Hepatocyte (in vitro differentiated cells): ENCODE results near the gene BUB1B. TPM values are rescaled to one million over a fixed set of nuclear protein-coding genes. Genes with fewer than 3 reads are reported as not detected.

ENCODE experiments used
- DNase-seq: peaks from one replicate; pipeline ENCODE4 v3.0.0-alpha.2; 2016; ENCODE audit warnings: low spot score
- H2AFZ ChIP-seq: fragments of 200-600 bp; sonication (generic); 2 replicates; pipeline ENCODE4 v1.6.0; 2016; ENCODE audit warnings: antibody characterized with exemption, mild to moderate bottlenecking
- H3K27ac ChIP-seq: fragments of 200-600 bp; sonication (generic); 2 replicates; pipeline ENCODE4 v1.5.1; 2016; ENCODE audit warnings: mild to moderate bottlenecking
- H3K27me3 ChIP-seq: fragments of 200-600 bp; sonication (generic); 2 replicates; pipeline ENCODE4 v1.6.1; 2016
- H3K36me3 ChIP-seq: fragments of 200-600 bp; sonication (generic); replicated peaks from 2 replicates; pipeline ENCODE4 v1.5.1; 2016; ENCODE audit warnings: low read depth; ENCODE audit not compliant: insufficient read depth
- H3K4me1 ChIP-seq: fragments of 200-600 bp; sonication (generic); 2 replicates; pipeline ENCODE4 v1.5.1; 2016; ENCODE audit warnings: mild to moderate bottlenecking, moderate library complexity; ENCODE audit not compliant: insufficient read depth
- H3K4me2 ChIP-seq: fragments of 200-600 bp; sonication (generic); 2 replicates; pipeline ENCODE4 v1.6.0; 2016
- H3K4me3 ChIP-seq: fragments of 200-600 bp; sonication (generic); 2 replicates; pipeline ENCODE4 v1.5.1; 2016; ENCODE audit warnings: mild to moderate bottlenecking
- H3K79me2 ChIP-seq: fragments of 200-600 bp; sonication (generic); 2 replicates; pipeline ENCODE4 v1.6.0; 2017; ENCODE audit warnings: mild to moderate bottlenecking
- H3K9me2 ChIP-seq: fragments of 200-600 bp; sonication (generic); replicated peaks from 2 replicates; pipeline ENCODE4 v1.6.0; 2017; ENCODE audit warnings: mild to moderate bottlenecking; ENCODE audit not compliant: insufficient read depth
- H3K9me3 ChIP-seq: fragments of 200-600 bp; sonication (generic); 2 replicates; pipeline ENCODE4 v1.5.1; 2016; ENCODE audit warnings: low read depth, mild to moderate bottlenecking
- H4K20me1 ChIP-seq: fragments of 200-600 bp; sonication (generic); 2 replicates; pipeline ENCODE4 v1.6.0; 2016; ENCODE audit warnings: mild to moderate bottlenecking; ENCODE audit not compliant: insufficient read depth, poor library complexity, severe bottlenecking
- CTCF ChIP-seq: fragments of 200-600 bp; sonication (generic); IDR thresholded peaks from 2 replicates; pipeline ENCODE4 v1.5.1; 2016; ENCODE audit warnings: antibody characterized with exemption, mild to moderate bottlenecking; ENCODE audit not compliant: poor library complexity
- EZH2 ChIP-seq: fragments of 200-600 bp; sonication (generic); IDR thresholded peaks from 2 replicates; pipeline ENCODE4 v1.6.1; 2016; ENCODE audit warnings: antibody characterized with exemption, mild to moderate bottlenecking, borderline replicate concordance
- EZH2phosphoT487 ChIP-seq: fragments of 200-600 bp; sonication (generic); IDR thresholded peaks from one replicate; pipeline ENCODE4 v1.6.1; 2018; ENCODE audit warnings: antibody characterized with exemption, mild to moderate bottlenecking, low read depth, moderate library complexity; ENCODE audit not compliant: unreplicated experiment, severe bottlenecking
- WGBS: methylation state at CpG from one replicate; pipeline ENCODE4 v1.1.6; 2016; ENCODE audit warnings: low lambda C conversion rate; ENCODE audit errors: missing lambda C conversion rate; 5-methylcytosine and 5-hydroxymethylcytosine counted together
- polyA plus RNA-seq: library from polyadenylated mRNA; unstranded; fragments of >200 nt; fragmentation: Nextera tagmentation; extraction: Ambion mirVana; gene quantifications from 2 replicates; pipeline ENCODE4 v1.2.1, GENCODE V29; 2016
- total RNA-seq: library from RNA; depleted of rRNA; stranded (reverse); fragments of >200 nt; gene quantifications from 2 replicates; pipeline ENCODE4 v1.2.3, GENCODE V29; 2014

The BUB1B gene
- total and polyA plus RNA-seq, 2 experiments from 2014 or later, result 5.3 to 11.9 TPM

- Histone ChIP-seq H3K4me1 (no peaks in the 10 kb centered on the region), H3K36me3 (no peaks in the 10 kb centered on the region), H3K4me2 (no peak overlapping the region), H3K9me3 (no peaks in the 10 kb centered on the region), H3K79me2 (no peaks in the 10 kb centered on the region), H3K9me2 (no peaks in the 10 kb centered on the region), H2AFZ (no peak overlapping the region), H4K20me1 (no peaks in the 10 kb centered on the region), H3K27me3 (peaks cover 3% of the 10 kb centered on the region), H3K27ac (no peak overlapping the region), H3K4me3 (no peak overlapping the region)
- TF ChIP-seq EZH2phosphoT487, result no peak
- no peak for TF ChIP-seq CTCF
- TF ChIP-seq EZH2, result no peak
- DNase-seq, result no peak
- WGBS, result 95% methylated on average over 7 of the region's 7 CpGs
These were observed 34.9 kb upstream of the BUB1B start for GRCh38 chr15:40125950-40126349.

GRCh38 chr15:40128766-40129660 lies 31.9 kb upstream of the BUB1B start:
- 84% methylated on average over 27 of the region's 27 CpGs for WGBS
- H3K79me2 ChIP-seq, result no peaks in the 10 kb centered on the region

GRCh38 chr15:40130118-40130517 lies 30.8 kb upstream of the BUB1B start:
- H3K9me3 ChIP-seq, result no peaks in the 10 kb centered on the region
- H3K27me3 ChIP-seq, result peaks cover 3% of the 10 kb centered on the region
- H3K9me2 ChIP-seq, result no peaks in the 10 kb centered on the region
- H3K4me1 ChIP-seq, result no peaks in the 10 kb centered on the region
- H3K79me2 ChIP-seq, result no peaks in the 10 kb centered on the region
- H3K36me3 ChIP-seq, result no peaks in the 10 kb centered on the region
- H4K20me1 ChIP-seq, result no peaks in the 10 kb centered on the region
- no peak overlapping the region for H3K4me2 ChIP-seq
- no peak for DNase-seq
- H2AFZ ChIP-seq, result no peak overlapping the region
- WGBS, result 91% methylated on average over 5 of the region's 5 CpGs
- H3K27ac ChIP-seq, result no peak overlapping the region
- H3K4me3 ChIP-seq, result no peak overlapping the region
- no peak for TF ChIP-seq EZH2phosphoT487
- no peak for TF ChIP-seq CTCF
- no peak for TF ChIP-seq EZH2

More at GRCh38 chr15:40128766-40129660, 31.9 kb upstream of the BUB1B start:
- Histone ChIP-seq H3K4me2 (no peak overlapping the region), H3K4me1 (no peaks in the 10 kb centered on the region), H3K9me2 (no peaks in the 10 kb centered on the region), H3K4me3 (no peak overlapping the region), H3K9me3 (no peaks in the 10 kb centered on the region), H3K27ac (no peak overlapping the region), H4K20me1 (no peaks in the 10 kb centered on the region), H2AFZ (no peak overlapping the region), H3K36me3 (no peaks in the 10 kb centered on the region), H3K27me3 (peaks cover 3% of the 10 kb centered on the region)
- TF ChIP-seq EZH2, result no peak
- no peak for TF ChIP-seq EZH2phosphoT487
- no peak for TF ChIP-seq CTCF
- no peak for DNase-seq
